K562 (cell line): Measurements from ENCODE around the gene CTDSP2. TPM values are rescaled to one million over a fixed set of nuclear protein-coding genes. Genes with fewer than 3 reads are reported as not detected.
"Not testable (repeated sequence)": the region's sequence is repeated elsewhere in the genome, so short reads cannot be mapped to it uniquely, and the experiment has no call there.

Experiments used
- ATAC-seq: fragments of 200-7000 bp; cut with Tn5 transposase; 3 replicates; pipeline ENCODE4 v1.9.1; 2020; ENCODE audit warnings: moderate library complexity
- BruUV-seq: library from RNA; stranded (reverse); fragments of 400-500 nt; replicated peaks from 2 replicates; lab custom pipeline; 2021; lab: Mats Ljungman, UMichigan
- CTCF ChIA-PET: fragments of 300-600 bp; formaldehyde crosslinking; extraction: SDS; loops from one replicate; lab custom pipeline; 2021; ENCODE audit warnings: low intra/inter-chr PET ratio; lab: Yijun Ruan, JAX
- POLR2A ChIA-PET: fragments of 300-600, 350-650 bp; sonication (Branson Sonifier 250); formaldehyde crosslinking; extraction: SDS; loops from one replicate; lab custom pipeline; 2021; ENCODE audit warnings: antibody characterized with exemption, inconsistent platforms; lab: Yijun Ruan, JAX
- DNase-seq, 4 experiments: peaks; one replicate each; pipeline versions ENCODE4 v3.0.0 to v3.0.0-alpha.2; 2011 to 2018; ENCODE audit warnings: low spot score in 3 of 4, mixed read lengths in 3 of 4; ENCODE audit errors: extremely low read depth in 1 of 4
- FAIRE-seq: peaks from 2 replicates; lab custom pipeline; 2011; peaks lifted over from hg19 to GRCh38; lab: Jason Lieb, UNC
- H2AFZ ChIP-seq: 2 replicates; pipeline ENCODE4 v1.6.0; 2011; ENCODE audit warnings: low read depth, low read length, control low read depth, inconsistent platforms
- H3K27ac ChIP-seq: fragments of 200-600 bp; 3 replicates; pipeline ENCODE4 v1.8.0; 2011; ENCODE audit warnings: low read depth, mild to moderate bottlenecking, control low read depth, inconsistent platforms, low read length, moderate library complexity, mixed read lengths; ENCODE audit errors: extremely low read depth
- H3K27me3 ChIP-seq, 2 experiments: fragments of 300-600 bp in 1 of 2; 2 replicates in 1 of 2; 3 replicates in 1 of 2; pipeline versions ENCODE4 v1.6.0 to v1.8.0; 2011; ENCODE audit warnings: inconsistent platforms in 2 of 2, low read length in 2 of 2, mild to moderate bottlenecking in 1 of 2, mixed read lengths in 1 of 2, moderate library complexity in 1 of 2; ENCODE audit not compliant: control insufficient read depth in 2 of 2, insufficient read depth in 2 of 2
- H3K36me3 ChIP-seq: fragments of 300-600 bp; 3 replicates; pipeline ENCODE4 v1.8.0; 2011; ENCODE audit warnings: mild to moderate bottlenecking, low read length, inconsistent platforms; ENCODE audit not compliant: control insufficient read depth, insufficient read depth
- H3K4me1 ChIP-seq, 2 experiments: fragments of 200-600 bp in 1 of 2; replicated peaks in 1 of 2; 2 replicates in 1 of 2; 3 replicates in 1 of 2; pipeline versions ENCODE4 v1.5.1 to v1.8.0; 2011; ENCODE audit warnings: inconsistent platforms in 2 of 2, low read length in 2 of 2, mild to moderate bottlenecking in 1 of 2, mixed read lengths in 1 of 2, moderate library complexity in 1 of 2; ENCODE audit not compliant: control insufficient read depth in 2 of 2, insufficient read depth in 2 of 2
- H3K4me2 ChIP-seq: 2 replicates; pipeline ENCODE4 v1.6.1; 2011; ENCODE audit warnings: low read length, control low read depth, inconsistent platforms, mixed read lengths; ENCODE audit not compliant: insufficient read depth
- H3K4me3 ChIP-seq: fragments of 200-600 bp; sonication (generic), shearing (Covaris generic); 2 replicates; pipeline ENCODE4 v1.5.1; 2016; ENCODE audit warnings: control low read depth, inconsistent platforms
- H3K79me2 ChIP-seq: fragments of 200-600 bp; 3 replicates; pipeline ENCODE4 v1.8.0; 2011; ENCODE audit warnings: low read length, inconsistent platforms; ENCODE audit not compliant: control insufficient read depth, insufficient read depth
- H3K9ac ChIP-seq, 2 experiments: 2 replicates each; pipeline versions ENCODE4 v1.6.0 to v1.6.1; 2011; ENCODE audit warnings: low read depth in 2 of 2, low read length in 2 of 2, control low read depth in 1 of 2, inconsistent platforms in 1 of 2, mild to moderate bottlenecking in 1 of 2, mixed read lengths in 1 of 2; ENCODE audit not compliant: insufficient read depth in 1 of 2
- H3K9me1 ChIP-seq: one replicate; pipeline ENCODE4 v1.6.0; 2011; ENCODE audit warnings: inconsistent platforms, mild to moderate bottlenecking, low read length, moderate library complexity; ENCODE audit not compliant: control insufficient read depth, insufficient read depth
- H3K9me3 ChIP-seq: replicated peaks from 2 replicates; pipeline ENCODE4 v1.5.1; 2011; ENCODE audit warnings: low read depth, low read length, inconsistent platforms; ENCODE audit not compliant: control insufficient read depth, insufficient read depth
- H4K20me1 ChIP-seq: replicated peaks from 2 replicates; pipeline ENCODE4 v1.6.1; 2011; ENCODE audit warnings: low read length, inconsistent platforms, mixed read lengths; ENCODE audit not compliant: control insufficient read depth, insufficient read depth
- GTF2F1 ChIP-seq: IDR thresholded peaks from 2 replicates; pipeline ENCODE4 v1.6.1; 2011; ENCODE audit warnings: low read depth, low read length, improper control_type of control experiment
- MYNN ChIP-seq, 2 experiments: sonication (generic); formaldehyde crosslinking in 1 of 2; IDR thresholded peaks; 2 replicates each; pipeline versions ENCODE4 v1.5.0 to v1.6.1; 2016 to 2020; ENCODE audit warnings: antibody characterized with exemption in 1 of 2, missing genetic modification reagents in 1 of 2
- SUPT5H ChIP-seq: fragments of 450-650 bp; IDR thresholded peaks from 2 replicates; pipeline ENCODE4 v1.6.1; 2016
- TCF7 ChIP-seq: sonication (generic); IDR thresholded peaks from 2 replicates; pipeline ENCODE4 v1.6.1; 2016; ENCODE audit warnings: antibody characterized with exemption, borderline replicate concordance
- WGBS: fragments of 100-300 bp; shearing (Covaris generic); methylation state at CpG from one replicate; pipeline ENCODE4 v1.1.6; 2016; ENCODE audit warnings: low coverage, mixed read lengths; ENCODE audit not compliant: insufficient coverage; ENCODE audit errors: missing lambda C conversion rate; 5-methylcytosine and 5-hydroxymethylcytosine counted together
- in situ Hi-C: fragments of 300-500 bp; cut with MboI; formaldehyde crosslinking; loops from 4 replicates; pipeline ENCODE4 v1.15.0; 2018; ENCODE audit warnings: inconsistent platforms, mixed read lengths
- intact Hi-C: fragments of 100-400 bp; cut with micrococcal nuclease; formaldehyde crosslinking; loops from 2 replicates; pipeline ENCODE4 v1.14.2; 2022
- polyA plus RNA-seq, 8 experiments: library from polyadenylated mRNA; depleted of rRNA in 4 of 8; stranded (reverse) in 5 of 8; unstranded in 3 of 8; fragments of >200 nt; fragmentation: Nextera tagmentation in 2 of 8; fragmentation: Illumina TruSeq in 1 of 8; extraction: Ambion mirVana in 2 of 8; extraction: Trizol in 1 of 8; gene quantifications; 2 replicates each; pipeline versions ENCODE4 v1.2.1 to v1.2.3, GENCODE V29; 2011 to 2014; ENCODE audit warnings: inconsistent platforms in 1 of 8, missing spikeins in 1 of 8
- total RNA-seq, 7 experiments: library from RNA; depleted of rRNA in 6 of 7; stranded (reverse); fragments of >200 nt in 6 of 7; fragmentation: Illumina TruSeq in 2 of 7; extraction: Trizol in 2 of 7; gene quantifications; 2 replicates each; pipeline versions ENCODE4 v1.2.1 to v1.2.3, GENCODE V29; 2011 to 2021; ENCODE audit warnings: low replicate concordance in 1 of 7

The CTDSP2 gene
- total and polyA plus RNA-seq, 9 of the 15 experiments (the other 6 are each of a cell fraction or from before 2014, with no cell fraction given) = 20.4 to 108 (median 47.7) TPM

- Histone ChIP-seq H3K4me3 (no peak overlapping the region), H3K4me1 (peaks cover 2 to 11% of the 10 kb centered on the region in 2 experiments; a peak in 3 of 5 replicates), H3K79me2 (no peaks in the 10 kb centered on the region), H3K9me3 (no peaks in the 10 kb centered on the region), H3K27me3 (no peaks in the 10 kb centered on the region), H2AFZ (no peak overlapping the region), H3K36me3 (peaks cover 55% of the 10 kb centered on the region), H3K4me2 (no peak overlapping the region), H3K9me1 (no peaks in the 10 kb centered on the region), H3K27ac (no peak overlapping the region), H3K9ac (no peak overlapping the region), H4K20me1 (peaks cover 3% of the 10 kb centered on the region)
- ChIA-PET CTCF (no interaction called here), POLR2A (no interaction called here)
- TF ChIP-seq MYNN (IDR thresholded peaks at IDR 0.05) (peak; percentile 13; the same call in 1 of the 2 replicates), MYNN (CRISPR knock-in tag; IDR thresholded peaks at IDR 0.05) (no peak), TCF7 (no peak), GTF2F1 (no peak)
- BruUV-seq = no TSS peak
- in situ Hi-C loops (no loop called here), intact Hi-C loops (no loop called here)
- FAIRE-seq (peak; percentile 72), ATAC-seq (no peak), DNase-seq (no peak)
- 81% methylated on average over 7 of the region's 10 CpGs for WGBS
Measured at GRCh38 chr12:57821474-57822214, 24.9 kb downstream of the CTDSP2 start.

GRCh38 chr12:57821015-57821414 is 25.5 kb downstream of the CTDSP2 start:
- H3K79me2 ChIP-seq, in situ Hi-C loops, H3K4me2 ChIP-seq, BruUV-seq, ATAC-seq, intact Hi-C loops, DNase-seq, H3K27ac ChIP-seq, H3K27me3 ChIP-seq, H3K4me3 ChIP-seq, CTCF ChIA-PET, H4K20me1 ChIP-seq, H2AFZ ChIP-seq, H3K9me3 ChIP-seq, H3K9ac ChIP-seq, POLR2A ChIA-PET, H3K9me1 ChIP-seq: not testable (repeated sequence)
- WGBS = 77% methylated on average over 5 of the region's 5 CpGs
- peaks cover 49% of the 10 kb centered on the region for H3K36me3 ChIP-seq
- TF ChIP-seq SUPT5H = peak; percentile 4; the same call in 1 of the 2 replicates
- FAIRE-seq = peak; percentile 67
- peaks cover 6 to 17% of the 10 kb centered on the region in 2 experiments; a peak in 3 of 5 replicates for H3K4me1 ChIP-seq

GRCh38 chr12:57820119-57820518 is 26.4 kb downstream of the CTDSP2 start:
- H3K9me1 ChIP-seq, in situ Hi-C loops, H3K27me3 ChIP-seq, BruUV-seq, H4K20me1 ChIP-seq, H3K9ac ChIP-seq, CTCF ChIA-PET, ATAC-seq, DNase-seq, H3K79me2 ChIP-seq, H3K9me3 ChIP-seq, H2AFZ ChIP-seq, FAIRE-seq, H3K4me3 ChIP-seq, H3K27ac ChIP-seq, intact Hi-C loops, H3K4me2 ChIP-seq: not testable (repeated sequence)
- H3K36me3 ChIP-seq = peaks cover 40% of the 10 kb centered on the region
- POLR2A ChIA-PET = interaction anchor here (0.6 to 2.5 kb wide), 4 partner anchors 9 to 89 kb away, joined by 3 to 21 read pairs (median 4); no protein-coding TSS in a partner anchor
- WGBS = 76% methylated on average over 7 of the region's 8 CpGs
- peaks cover 9 to 17% of the 10 kb centered on the region in 2 experiments; a peak in 3 of 5 replicates for H3K4me1 ChIP-seq
